Ascending aorta (tissue), 2 donors: Measurements from ENCODE around the gene SLC35E1. TPM values are rescaled to one million over a fixed set of nuclear protein-coding genes. Genes with fewer than 3 reads are reported as not detected.

ENCODE experiments used
- DNase-seq, 2 donors: peaks; one replicate each; pipeline ENCODE4 v3.0.0-alpha.2; 2019; ENCODE audit warnings: low spot score in 2 of 2
- H3K27ac ChIP-seq, 2 donors: fragments of 200-600 bp; sonication (generic); one replicate each; pipeline ENCODE4 v1.5.1; 2016 to 2017; ENCODE audit warnings: mild to moderate bottlenecking in 1 of 2
- H3K27me3 ChIP-seq: fragments of 200-600 bp; sonication (generic); one replicate; pipeline ENCODE4 v1.5.1; 2017
- H3K36me3 ChIP-seq, 2 donors: fragments of 200-600 bp; sonication (generic); one replicate each; pipeline ENCODE4 v1.5.1; 2016
- H3K4me1 ChIP-seq, 2 donors: fragments of 200-600 bp; sonication (generic); one replicate each; pipeline ENCODE4 v1.5.1; 2016 to 2017; ENCODE audit warnings: mild to moderate bottlenecking in 1 of 2
- H3K4me3 ChIP-seq, 2 donors: fragments of 200-600 bp; sonication (generic); one replicate each; pipeline ENCODE4 v1.5.1; 2016 to 2017; ENCODE audit warnings: mild to moderate bottlenecking in 1 of 2
- H3K9me3 ChIP-seq, 2 donors: fragments of 200-600 bp; sonication (generic); one replicate each; pipeline ENCODE4 v1.5.1; 2016
- intact Hi-C: fragments of 100-400 bp; cut with DNase I; formaldehyde crosslinking; loops from one replicate; pipeline ENCODE4 v1.15.1; 2023
- total RNA-seq: library from RNA; depleted of rRNA; stranded (reverse); fragments of >200 nt; gene quantifications from one replicate; pipeline ENCODE4 v1.1.0, GENCODE V29; 2016
- TF ChIP-seq, protein P1 (sequence below), 3 experiments: fragments of 200-600 bp in 2 of 3; fragments of 450-650 bp in 1 of 3; sonication (generic) in 2 of 3; IDR thresholded peaks; one replicate each; pipeline ENCODE4 v1.5.1; 2016 to 2019; ENCODE audit warnings: antibody characterized with exemption in 3 of 3, mild to moderate bottlenecking in 1 of 3, moderate library complexity in 1 of 3

The SLC35E1 gene
- total RNA-seq, 1 donor from 2014 or later, result 56.3 TPM

DNA sequence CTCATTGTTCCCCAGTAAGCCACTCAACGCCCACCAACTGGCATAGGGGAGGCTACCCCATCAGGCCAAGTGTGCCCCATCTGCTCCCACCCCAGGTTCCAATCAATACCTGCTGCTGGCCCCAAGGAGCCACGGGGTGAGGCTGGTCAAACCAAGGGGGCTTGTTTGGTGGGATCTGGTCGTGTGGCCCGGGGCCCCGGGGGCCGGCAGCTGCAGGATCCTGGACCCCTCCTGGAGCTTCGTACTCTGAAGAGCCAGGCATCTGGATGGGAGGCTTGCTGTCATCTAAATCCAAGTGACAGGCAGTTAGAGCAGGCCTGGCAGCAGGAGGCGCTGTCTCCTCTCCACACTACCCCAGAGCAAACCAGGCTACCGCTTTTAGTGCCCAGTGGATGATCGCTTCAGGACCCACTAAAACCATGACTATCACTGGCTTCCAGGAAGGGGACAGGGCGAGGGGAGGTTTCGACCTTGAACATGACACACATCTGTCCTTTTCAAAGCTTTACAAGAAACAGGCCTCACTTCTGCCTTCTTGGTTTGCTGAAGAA is 44.2 kb downstream of the SLC35E1 start:
- H3K4me1 ChIP-seq, result no peaks in the 10 kb centered on the region
- TF ChIP-seq, protein P1, sequence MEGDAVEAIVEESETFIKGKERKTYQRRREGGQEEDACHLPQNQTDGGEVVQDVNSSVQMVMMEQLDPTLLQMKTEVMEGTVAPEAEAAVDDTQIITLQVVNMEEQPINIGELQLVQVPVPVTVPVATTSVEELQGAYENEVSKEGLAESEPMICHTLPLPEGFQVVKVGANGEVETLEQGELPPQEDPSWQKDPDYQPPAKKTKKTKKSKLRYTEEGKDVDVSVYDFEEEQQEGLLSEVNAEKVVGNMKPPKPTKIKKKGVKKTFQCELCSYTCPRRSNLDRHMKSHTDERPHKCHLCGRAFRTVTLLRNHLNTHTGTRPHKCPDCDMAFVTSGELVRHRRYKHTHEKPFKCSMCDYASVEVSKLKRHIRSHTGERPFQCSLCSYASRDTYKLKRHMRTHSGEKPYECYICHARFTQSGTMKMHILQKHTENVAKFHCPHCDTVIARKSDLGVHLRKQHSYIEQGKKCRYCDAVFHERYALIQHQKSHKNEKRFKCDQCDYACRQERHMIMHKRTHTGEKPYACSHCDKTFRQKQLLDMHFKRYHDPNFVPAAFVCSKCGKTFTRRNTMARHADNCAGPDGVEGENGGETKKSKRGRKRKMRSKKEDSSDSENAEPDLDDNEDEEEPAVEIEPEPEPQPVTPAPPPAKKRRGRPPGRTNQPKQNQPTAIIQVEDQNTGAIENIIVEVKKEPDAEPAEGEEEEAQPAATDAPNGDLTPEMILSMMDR (IDR thresholded peaks at IDR 0.05), result peak in 1 of 3 experiments; percentile 8
- no peak overlapping the region for H3K27ac ChIP-seq
- no peaks in the 10 kb centered on the region for H3K9me3 ChIP-seq
- H3K36me3 ChIP-seq, result peaks cover 97 to 99% of the 10 kb centered on the region in 2 donors
- no peaks in the 10 kb centered on the region for H3K27me3 ChIP-seq
- DNase-seq, result no peak
- intact Hi-C loops, result no loop called here
- H3K4me3 ChIP-seq, result no peak overlapping the region

DNA sequence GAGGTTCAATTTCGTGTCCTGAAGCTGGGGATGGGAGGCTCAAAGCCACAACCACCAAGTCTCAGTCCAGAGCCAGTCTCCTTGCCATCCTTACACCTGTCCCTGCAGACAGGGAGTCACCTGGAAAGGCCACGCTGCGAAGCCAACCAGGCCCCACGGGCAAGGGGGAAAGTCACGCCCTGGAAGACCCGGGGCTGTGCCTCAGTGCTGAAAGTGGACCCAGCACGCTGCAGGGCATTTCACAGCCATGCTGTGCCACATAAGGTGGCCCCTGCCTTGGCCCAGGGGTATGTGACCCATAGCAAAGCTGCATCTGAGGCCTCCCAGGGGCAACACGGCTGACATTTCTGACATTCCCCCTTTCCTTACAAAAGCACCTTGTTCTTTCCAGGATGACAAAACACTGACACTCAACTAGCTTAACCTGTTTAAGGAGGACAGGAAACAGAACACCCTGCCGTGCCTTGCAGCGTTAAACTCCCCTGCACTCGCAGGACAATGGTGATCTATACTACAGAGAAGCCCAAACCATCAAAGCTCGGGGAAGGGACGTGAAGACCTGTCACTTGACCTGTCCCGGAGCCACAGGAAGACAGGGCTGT is 44.8 kb downstream of the SLC35E1 start:
- Histone ChIP-seq H3K4me3 (no peak overlapping the region), H3K27ac (no peak overlapping the region), H3K9me3 (no peaks in the 10 kb centered on the region), H3K27me3 (no peaks in the 10 kb centered on the region), H3K4me1 (no peaks in the 10 kb centered on the region), H3K36me3 (peaks cover 97 to 99% of the 10 kb centered on the region in 2 donors)
- DNase-seq, result no peak
- intact Hi-C loops, result no loop called here
- TF ChIP-seq, protein P1 (IDR thresholded peaks at IDR 0.05), result no peak

DNA sequence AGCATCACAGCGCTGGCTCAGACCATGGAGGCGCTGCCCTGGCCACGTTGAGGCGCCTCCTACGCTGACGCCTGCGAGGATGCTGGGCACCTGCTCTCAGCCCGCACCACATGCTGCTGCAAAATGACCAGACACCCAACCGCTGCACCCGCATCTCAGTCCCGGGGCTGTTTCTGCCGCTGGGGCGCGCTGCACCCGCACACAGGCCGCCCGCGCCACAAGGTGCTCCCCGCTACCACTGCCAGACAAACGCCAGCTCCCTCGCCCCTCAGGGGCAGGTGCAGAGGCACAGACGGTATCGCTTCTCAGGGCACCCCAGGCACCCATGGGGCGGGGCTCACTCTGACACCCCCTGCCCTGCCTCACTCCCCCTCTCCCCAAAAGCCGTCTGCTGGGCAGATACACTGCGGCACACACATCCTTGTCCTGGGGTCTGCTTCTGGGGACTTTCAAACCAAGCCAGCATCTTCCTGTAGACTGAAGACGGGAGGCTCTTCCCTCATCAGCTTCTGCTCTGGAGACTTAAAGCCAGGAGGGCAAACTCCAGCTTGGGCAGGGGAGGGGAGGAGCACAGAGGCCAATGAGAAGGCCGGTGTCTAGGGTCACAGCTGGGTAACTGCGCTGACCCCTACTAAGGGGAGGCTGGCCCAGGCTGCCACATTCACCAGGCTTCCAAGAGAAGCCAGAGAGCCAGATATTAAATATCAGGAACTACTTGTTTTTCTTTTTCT is 46.3 kb downstream of the SLC35E1 start:
- no peaks in the 10 kb centered on the region for H3K27me3 ChIP-seq
- no peak for DNase-seq
- no peaks in the 10 kb centered on the region for H3K9me3 ChIP-seq
- H3K27ac ChIP-seq, result no peak overlapping the region
- H3K36me3 ChIP-seq, result peaks cover 95 to 99% of the 10 kb centered on the region in 2 donors
- TF ChIP-seq, protein P1 (IDR thresholded peaks at IDR 0.05), result no peak
- H3K4me3 ChIP-seq, result no peak overlapping the region
- H3K4me1 ChIP-seq, result no peaks in the 10 kb centered on the region
- intact Hi-C loops, result no loop called here

DNA sequence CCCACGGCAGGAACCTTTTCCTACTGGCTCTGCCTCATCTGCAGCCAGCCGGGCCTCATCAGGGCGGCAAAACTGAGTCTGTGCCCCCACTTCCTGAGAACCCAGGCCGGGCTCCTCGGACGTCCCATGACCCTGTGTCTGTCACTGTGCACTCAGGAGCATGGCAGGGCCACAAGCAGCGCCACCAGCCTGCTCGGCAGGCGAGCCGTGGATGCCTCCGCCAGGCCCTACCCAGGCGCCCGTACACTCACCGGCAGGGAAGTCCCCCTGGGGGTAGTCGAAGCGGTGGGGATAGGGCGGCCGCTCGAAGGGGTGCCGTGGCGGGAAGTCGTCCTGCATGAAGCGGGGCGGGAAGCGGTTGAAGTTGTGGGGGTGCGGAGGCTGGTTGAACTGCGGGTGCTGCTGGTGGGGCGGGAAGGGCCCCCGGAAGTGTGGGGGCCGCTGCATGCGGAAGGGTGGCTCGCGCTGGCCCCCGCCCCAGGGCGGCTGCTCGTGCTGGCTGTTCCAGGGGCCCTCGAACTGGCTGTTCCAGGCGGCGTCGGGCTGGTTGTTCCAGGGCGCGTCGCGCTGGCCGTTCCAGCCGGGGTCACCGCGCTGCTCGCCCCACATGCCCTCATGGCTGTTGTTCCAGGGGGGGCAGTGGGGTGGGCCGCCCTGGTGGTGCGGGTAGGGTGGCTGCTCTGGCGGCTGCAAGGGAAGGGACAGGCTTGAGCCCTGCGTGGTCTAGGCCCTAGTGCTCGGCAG is 47.1 kb downstream of the SLC35E1 start:
- no peak for DNase-seq
- H3K4me1 ChIP-seq, result no peaks in the 10 kb centered on the region
- no peak overlapping the region for H3K27ac ChIP-seq
- H3K4me3 ChIP-seq, result no peak overlapping the region
- H3K36me3 ChIP-seq, result peaks cover 95 to 99% of the 10 kb centered on the region in 2 donors
- intact Hi-C loops, result no loop called here
- TF ChIP-seq, protein P1 (IDR thresholded peaks at IDR 0.05), result no peak
- H3K27me3 ChIP-seq, result no peaks in the 10 kb centered on the region
- no peaks in the 10 kb centered on the region for H3K9me3 ChIP-seq

DNA sequence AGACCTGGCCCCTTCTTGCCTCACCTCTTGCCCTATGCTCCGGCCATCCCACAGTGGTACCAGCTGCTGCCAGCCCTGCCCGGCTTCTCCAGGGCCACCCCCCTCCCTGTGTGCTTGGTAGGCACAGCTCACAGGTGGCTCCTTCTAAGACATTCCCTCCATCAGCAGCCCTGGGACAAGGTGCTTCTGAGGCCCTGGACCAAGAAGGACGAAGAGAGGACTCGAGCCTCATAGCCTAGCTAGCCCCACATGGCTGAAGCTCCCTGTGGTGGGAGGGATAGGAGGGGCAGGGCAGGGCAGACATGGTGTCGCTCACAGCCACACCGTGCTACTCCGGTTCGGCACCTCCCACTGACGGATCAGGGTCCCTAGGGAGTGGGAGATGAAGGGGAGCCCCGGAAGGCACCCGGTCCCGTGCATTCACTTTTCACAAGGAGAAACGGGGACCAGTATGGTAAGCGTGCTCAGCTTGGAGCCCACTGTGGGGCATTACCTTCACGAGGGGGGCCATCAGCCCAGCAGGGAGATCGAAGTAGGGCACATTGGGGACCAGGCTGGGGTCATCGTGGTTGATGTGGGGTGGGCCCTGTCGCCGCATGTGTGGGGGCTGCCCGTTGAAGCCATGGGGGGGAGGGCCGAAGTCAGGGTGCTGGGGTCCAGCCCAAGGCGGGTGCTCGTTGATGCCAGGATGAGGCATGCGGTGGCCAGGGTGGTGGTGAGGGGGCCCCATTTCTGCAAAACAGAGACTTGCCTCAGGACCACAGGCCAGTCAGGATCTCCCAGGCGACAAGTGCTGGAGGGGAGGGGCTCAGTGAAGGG is 49.4 kb downstream of the SLC35E1 start:
- no peak for DNase-seq
- Histone ChIP-seq H3K27ac (no peak overlapping the region), H3K4me3 (no peak overlapping the region), H3K27me3 (no peaks in the 10 kb centered on the region), H3K4me1 (no peaks in the 10 kb centered on the region), H3K36me3 (peaks cover 91 to 99% of the 10 kb centered on the region in 2 donors), H3K9me3 (no peaks in the 10 kb centered on the region)
- intact Hi-C loops, result no loop called here
- TF ChIP-seq, protein P1 (IDR thresholded peaks at IDR 0.05), result no peak
